Trophoblast cell (in vitro differentiated cells and primary cell): ENCODE measurements around the gene GNAI3.

ENCODE experiments used
- DNase-seq, 2 donors: peaks; one replicate each; pipeline ENCODE4 v3.0.0-alpha.2; 2016
- H2AFZ ChIP-seq: 2 replicates; pipeline ENCODE4 v1.6.1; 2013; ENCODE audit warnings: low read length, moderate library complexity, mild to moderate bottlenecking; ENCODE audit not compliant: insufficient read depth, poor library complexity
- H2AK5ac ChIP-seq: 2 replicates; pipeline ENCODE4 v1.6.1; 2013; ENCODE audit warnings: mild to moderate bottlenecking, low read length
- H2BK120ac ChIP-seq: 2 replicates; pipeline ENCODE4 v1.6.1; 2013; ENCODE audit warnings: low read length, mild to moderate bottlenecking, moderate library complexity; ENCODE audit not compliant: insufficient read depth, poor library complexity
- H2BK12ac ChIP-seq: 2 replicates; pipeline ENCODE4 v1.6.1; 2013; ENCODE audit warnings: mild to moderate bottlenecking, low read length, moderate library complexity
- H2BK5ac ChIP-seq: 2 replicates; pipeline ENCODE4 v1.6.1; 2013; ENCODE audit warnings: low read length, low read depth, moderate library complexity, mild to moderate bottlenecking; ENCODE audit not compliant: poor library complexity
- H3K14ac ChIP-seq: 2 replicates; pipeline ENCODE4 v1.6.1; 2013; ENCODE audit warnings: mild to moderate bottlenecking, low read length
- H3K18ac ChIP-seq: 2 replicates; pipeline ENCODE4 v1.6.1; 2013; ENCODE audit warnings: mild to moderate bottlenecking, low read length
- H3K23ac ChIP-seq: 2 replicates; pipeline ENCODE4 v1.6.1; 2013; ENCODE audit warnings: low read length
- H3K27ac ChIP-seq: 2 replicates; pipeline ENCODE4 v1.5.1; 2013; ENCODE audit warnings: low read depth, mild to moderate bottlenecking, inconsistent platforms, low read length, moderate library complexity
- H3K27me3 ChIP-seq: 2 replicates; pipeline ENCODE4 v1.6.1; 2013; ENCODE audit warnings: inconsistent platforms, mild to moderate bottlenecking, low read length, moderate library complexity; ENCODE audit not compliant: insufficient read depth
- H3K36me3 ChIP-seq, 2 experiments: 1 replicate in 1 of 2; 2 replicates in 1 of 2; pipeline ENCODE4 v1.6.1; 2013; ENCODE audit warnings: low read length in 2 of 2, mild to moderate bottlenecking in 2 of 2, moderate library complexity in 1 of 2; ENCODE audit not compliant: insufficient read depth in 2 of 2, control insufficient read depth in 1 of 2
- H3K4ac ChIP-seq: 2 replicates; pipeline ENCODE4 v1.6.1; 2013; ENCODE audit warnings: low read depth, mild to moderate bottlenecking, low read length, moderate library complexity
- H3K4me1 ChIP-seq, 2 experiments: 1 replicate in 1 of 2; 2 replicates in 1 of 2; pipeline ENCODE4 v1.6.1; 2013; ENCODE audit warnings: low read length in 2 of 2, mild to moderate bottlenecking in 2 of 2, moderate library complexity in 1 of 2; ENCODE audit not compliant: insufficient read depth in 2 of 2, control insufficient read depth in 1 of 2
- H3K4me2 ChIP-seq: 2 replicates; pipeline ENCODE4 v1.6.1; 2013; ENCODE audit warnings: inconsistent platforms, mild to moderate bottlenecking, low read length, moderate library complexity
- H3K4me3 ChIP-seq: 2 replicates; pipeline ENCODE4 v1.5.1; 2013; ENCODE audit warnings: mild to moderate bottlenecking, low read depth, low read length, inconsistent platforms
- H3K79me1 ChIP-seq: one replicate; pipeline ENCODE4 v1.6.1; 2013; ENCODE audit warnings: low read length
- H3K79me2 ChIP-seq: 2 replicates; pipeline ENCODE4 v1.6.1; 2013; ENCODE audit warnings: low read length, mild to moderate bottlenecking; ENCODE audit not compliant: control insufficient read depth, insufficient read depth, poor library complexity
- H3K9ac ChIP-seq: 2 replicates; pipeline ENCODE4 v1.6.1; 2013; ENCODE audit warnings: mild to moderate bottlenecking, low read length
- H3K9me3 ChIP-seq: 2 replicates; pipeline ENCODE4 v1.6.1; 2013; ENCODE audit warnings: low read depth, mild to moderate bottlenecking, control low read depth, inconsistent platforms, low read length; ENCODE audit not compliant: insufficient read depth
- H4K12ac ChIP-seq: 2 replicates; pipeline ENCODE4 v1.6.1; 2013; ENCODE audit warnings: low read depth, mild to moderate bottlenecking, low read length, moderate library complexity
- H4K8ac ChIP-seq: 2 replicates; pipeline ENCODE4 v1.6.1; 2013; ENCODE audit warnings: low read depth, mild to moderate bottlenecking, low read length, moderate library complexity
- H4K91ac ChIP-seq: one replicate; pipeline ENCODE4 v1.6.1; 2013; ENCODE audit warnings: low read depth, mild to moderate bottlenecking, low read length, moderate library complexity
- WGBS: extraction: QIAGEN DNeasy Blood & Tissue Kit; methylation state at CpG from one replicate; pipeline ENCODE4 v1.1.7; 2013; ENCODE audit warnings: missing lambda C conversion rate; ENCODE audit not compliant: insufficient read length, insufficient coverage; ENCODE audit errors: extremely low coverage; 5-methylcytosine and 5-hydroxymethylcytosine counted together

GNAI3 gene

GRCh38 chr1:109624201-109625010, 76.0 kb downstream of the GNAI3 start:
- H3K27me3 ChIP-seq, result no peaks in the 10 kb centered on the region
- H3K4me3 ChIP-seq, result no peak overlapping the region
- no peak for DNase-seq

GRCh38 chr1:109625176-109625575, 76.8 kb downstream of the GNAI3 start:
- Histone ChIP-seq H3K14ac (no peak overlapping the region), H2BK120ac (no peak overlapping the region), H2BK12ac (no peak overlapping the region), H3K36me3 (peaks cover 44 to 45% of the 10 kb centered on the region in 2 experiments), H3K4me3 (no peak overlapping the region), H3K79me2 (peaks cover 2% of the 10 kb centered on the region), H2AK5ac (no peak overlapping the region), H2BK5ac (no peak overlapping the region), H4K91ac (no peak overlapping the region), H3K4me2 (no peak overlapping the region), H4K12ac (no peak overlapping the region), H3K9me3 (no peaks in the 10 kb centered on the region), H2AFZ (no peak overlapping the region), H3K23ac (no peak overlapping the region), H3K27ac (no peak overlapping the region), H3K27me3 (no peaks in the 10 kb centered on the region), H3K18ac (no peak overlapping the region), H3K79me1 (peaks cover 6% of the 10 kb centered on the region), H4K8ac (no peak overlapping the region), H3K4ac (no peak overlapping the region), H3K9ac (no peak overlapping the region), H3K4me1 (peaks cover 0 to 2% of the 10 kb centered on the region in 2 experiments)
- no CpG with 5 or more reads among the region's 16 CpGs for WGBS
- DNase-seq, result no peak

More at GRCh38 chr1:109624201-109625010, 76.0 kb downstream of the GNAI3 start:
- Histone ChIP-seq H3K9me3 (no peaks in the 10 kb centered on the region), H3K4me1 (peaks cover 0 to 4% of the 10 kb centered on the region in 2 experiments), H3K4ac (no peak overlapping the region), H3K18ac (no peak overlapping the region), H2BK120ac (no peak overlapping the region), H3K14ac (no peak overlapping the region), H2BK12ac (no peak overlapping the region), H4K8ac (no peak overlapping the region), H2AFZ (no peak overlapping the region), H3K9ac (no peak overlapping the region), H4K12ac (no peak overlapping the region), H3K27ac (no peak overlapping the region), H3K23ac (no peak overlapping the region), H3K4me2 (no peak overlapping the region), H3K36me3 (peaks cover 36 to 37% of the 10 kb centered on the region in 2 experiments), H4K91ac (no peak overlapping the region), H3K79me2 (peaks cover 7% of the 10 kb centered on the region), H2BK5ac (no peak overlapping the region), H3K79me1 (peaks cover 12% of the 10 kb centered on the region), H2AK5ac (no peak overlapping the region)
- no CpG with 5 or more reads among the region's 17 CpGs for WGBS

- no CpG with 5 or more reads among the region's 32 CpGs for WGBS
These were observed 77.5 kb downstream of the GNAI3 start for GRCh38 chr1:109625601-109626560.

GRCh38 chr1:109626682-109627408, 78.4 kb downstream of the GNAI3 start:
- no CpG with 5 or more reads among the region's 21 CpGs for WGBS

More at GRCh38 chr1:109625601-109626560, 77.5 kb downstream of the GNAI3 start:
- no peak overlapping the region for H2BK12ac ChIP-seq
- no peak overlapping the region for H2BK5ac ChIP-seq
- H2BK120ac ChIP-seq, result no peak overlapping the region
- H4K8ac ChIP-seq, result no peak overlapping the region
- no peak overlapping the region for H3K4me2 ChIP-seq
- H3K9me3 ChIP-seq, result no peaks in the 10 kb centered on the region
- no peak overlapping the region for H3K27ac ChIP-seq
- H3K27me3 ChIP-seq, result no peaks in the 10 kb centered on the region
- no peak overlapping the region for H3K9ac ChIP-seq
- no peak overlapping the region for H3K14ac ChIP-seq
- no peak overlapping the region for H3K18ac ChIP-seq
- H3K4ac ChIP-seq, result no peak overlapping the region
- no peak overlapping the region for H3K23ac ChIP-seq
- H2AK5ac ChIP-seq, result no peak overlapping the region
- peaks cover 49% of the 10 kb centered on the region in 2 experiments for H3K36me3 ChIP-seq
- peaks cover 0 to 2% of the 10 kb centered on the region in 2 experiments for H3K4me1 ChIP-seq
- H3K79me2 ChIP-seq, result peaks cover 2% of the 10 kb centered on the region
- H2AFZ ChIP-seq, result no peak overlapping the region
- H3K79me1 ChIP-seq, result peaks cover 2% of the 10 kb centered on the region
- no peak overlapping the region for H4K91ac ChIP-seq
- no peak overlapping the region for H4K12ac ChIP-seq
- DNase-seq, result no peak
- no peak overlapping the region for H3K4me3 ChIP-seq

More at GRCh38 chr1:109626682-109627408, 78.4 kb downstream of the GNAI3 start:
- H4K12ac ChIP-seq, result no peak overlapping the region
- no peak for DNase-seq
- H4K8ac ChIP-seq, result no peak overlapping the region
- no peak overlapping the region for H3K9ac ChIP-seq
- H2BK5ac ChIP-seq, result no peak overlapping the region
- peaks cover 58 to 59% of the 10 kb centered on the region in 2 experiments for H3K36me3 ChIP-seq
- H3K79me1 ChIP-seq, result no peaks in the 10 kb centered on the region
- no peak overlapping the region for H3K23ac ChIP-seq
- H3K4me1 ChIP-seq, result no peaks in the 10 kb centered on the region
- H3K4me2 ChIP-seq, result no peak overlapping the region
- no peak overlapping the region for H2BK12ac ChIP-seq
- H2BK120ac ChIP-seq, result no peak overlapping the region
- H3K18ac ChIP-seq, result no peak overlapping the region
- H3K14ac ChIP-seq, result no peak overlapping the region
- no peak overlapping the region for H2AK5ac ChIP-seq
- no peaks in the 10 kb centered on the region for H3K9me3 ChIP-seq
- no peak overlapping the region for H3K4ac ChIP-seq
- H3K27me3 ChIP-seq, result no peaks in the 10 kb centered on the region
- H3K79me2 ChIP-seq, result no peaks in the 10 kb centered on the region
- H4K91ac ChIP-seq, result no peak overlapping the region
- no peak overlapping the region for H3K4me3 ChIP-seq
- H3K27ac ChIP-seq, result no peak overlapping the region
- H2AFZ ChIP-seq, result no peak overlapping the region
